Endometrial microvascular endothelial cells (primary cell): ENCODE results near the gene GJA8. TPM values are rescaled to one million over a fixed set of nuclear protein-coding genes. Genes with fewer than 3 reads are reported as not detected.
"Not testable (repeated sequence)": the region's sequence is repeated elsewhere in the genome, so short reads cannot be mapped to it uniquely, and the experiment has no call there.

Experiments used
- in situ Hi-C: cut with HindIII; loops from 2 replicates; pipeline ENCODE4 v1.10.0; 2017; ENCODE audit warnings: low sequenced_read_pairs, low pct_unique_long_range_greater_than_20kb; ENCODE audit errors: inconsistent ontology term
- total RNA-seq: library from RNA; depleted of rRNA; stranded (reverse); fragments of >200 nt; gene quantifications from one replicate; pipeline ENCODE4 v1.2.3, GENCODE V29; 2015; ENCODE audit errors: inconsistent ontology term

GJA8 gene
- total RNA-seq, 1 donor from 2014 or later: not detected

GRCh38 chr1:147919896-147920295 lies 17.3 kb downstream of the GJA8 start:
- in situ Hi-C loops: no loop called here

GRCh38 chr1:147924813-147925212 lies 22.2 kb downstream of the GJA8 start:
- in situ Hi-C loops: no loop called here

- in situ Hi-C loops: not testable (repeated sequence)
These were observed 24.6 kb downstream of the GJA8 start for GRCh38 chr1:147927215-147927614.

GRCh38 chr1:147927689-147928088 lies 25.1 kb downstream of the GJA8 start:
- in situ Hi-C loops: not testable (repeated sequence)

- in situ Hi-C loops: not testable (repeated sequence)
These were observed 25.9 kb downstream of the GJA8 start, which contains the start of gene GPR89B for GRCh38 chr1:147928236-147929132. Gene GPR89B (plus strand): TSS chr1:147928420. CDS start chr1:147928537, 117 bp downstream.

- in situ Hi-C loops: not testable (repeated sequence)
These were observed 28.5 kb downstream of the GJA8 start for GRCh38 chr1:147931137-147931536.

- in situ Hi-C loops: not testable (repeated sequence)
These were observed 32.7 kb downstream of the GJA8 start for GRCh38 chr1:147935296-147935695.

- in situ Hi-C loops: not testable (repeated sequence)
These were observed 37.9 kb downstream of the GJA8 start for GRCh38 chr1:147940456-147940855.

GRCh38 chr1:147942563-147942962 lies 40.0 kb downstream of the GJA8 start:
- in situ Hi-C loops: not testable (repeated sequence)

- in situ Hi-C loops: not testable (repeated sequence)
These were observed 46.9 kb downstream of the GJA8 start for GRCh38 chr1:147949517-147949916.

Other genes with a start within 250 kb of the GJA8 start
- 7.2 TPM for gene ACP6, start 232.3 kb upstream of the GJA8 start, total RNA-seq
- not detected for gene GJA5, start 142.2 kb upstream of the GJA8 start, total RNA-seq
- gene GPR89B, start 25.6 kb downstream of the GJA8 start, total RNA-seq: 8.2 TPM
- 3.0 TPM for gene NBPF11, start 249.5 kb downstream of the GJA8 start, total RNA-seq